HG03196 (cell line): ENCODE results near the gene COL20A1.
"Not testable (repeated sequence)": the region's sequence is repeated elsewhere in the genome, so short reads cannot be mapped to it uniquely, and the experiment has no call there.

Source experiments
- ATAC-seq: cut with Tn5 transposase; IDR thresholded peaks from one replicate; pipeline ENCODE4 v1.9.1; 2021; ENCODE audit not compliant: unreplicated experiment

Gene COL20A1

GRCh38 chr20:63290136-63290676 is 2.8 kb upstream of the COL20A1 start:
- no peak for ATAC-seq

- ATAC-seq, result no peak
Observed at GRCh38 chr20:63290677-63291472, 2.1 kb upstream of the COL20A1 start.

GRCh38 chr20:63291811-63292210 is 1.2 kb upstream of the COL20A1 start:
- no peak for ATAC-seq

- no peak for ATAC-seq
Observed at GRCh38 chr20:63292292-63292701, 689 bp upstream of the COL20A1 start.

GRCh38 chr20:63293456-63293855 is 470 bp downstream of the COL20A1 start:
- ATAC-seq, result no peak

DNA sequence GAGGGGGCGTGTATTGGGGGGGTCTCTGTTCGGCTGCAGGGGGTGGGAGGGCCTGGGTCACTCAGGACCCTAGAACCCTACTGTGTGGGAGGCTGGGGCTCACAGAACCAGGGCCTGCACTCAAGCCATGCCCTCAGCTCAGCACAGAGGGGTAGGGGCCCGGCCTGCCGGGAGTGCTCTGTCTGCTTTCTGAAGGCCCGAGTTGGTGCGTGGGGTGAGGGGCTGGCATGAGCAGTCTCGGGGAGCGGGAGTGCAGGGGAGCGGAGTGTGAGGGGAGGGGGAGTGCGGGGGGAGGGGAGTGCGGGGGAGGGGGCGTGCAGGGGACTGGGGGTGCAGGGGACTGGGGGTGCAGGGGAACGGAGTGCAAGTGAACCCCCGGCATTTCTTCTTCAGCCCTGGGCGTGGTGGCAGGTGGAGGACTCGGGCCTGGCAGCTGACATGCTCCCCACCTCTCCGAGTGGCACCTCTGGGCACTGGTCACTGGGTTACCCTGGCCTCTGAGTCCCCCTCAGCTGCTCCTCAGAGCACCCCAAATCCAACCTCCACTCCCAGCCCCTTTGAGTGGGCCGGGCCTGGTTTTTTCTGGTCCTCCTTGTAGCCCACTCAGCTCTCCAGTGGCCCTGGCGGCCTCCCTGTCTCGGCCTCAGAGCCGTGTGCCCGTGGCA is 1.0 kb downstream of the COL20A1 start:
- no peak for ATAC-seq

DNA sequence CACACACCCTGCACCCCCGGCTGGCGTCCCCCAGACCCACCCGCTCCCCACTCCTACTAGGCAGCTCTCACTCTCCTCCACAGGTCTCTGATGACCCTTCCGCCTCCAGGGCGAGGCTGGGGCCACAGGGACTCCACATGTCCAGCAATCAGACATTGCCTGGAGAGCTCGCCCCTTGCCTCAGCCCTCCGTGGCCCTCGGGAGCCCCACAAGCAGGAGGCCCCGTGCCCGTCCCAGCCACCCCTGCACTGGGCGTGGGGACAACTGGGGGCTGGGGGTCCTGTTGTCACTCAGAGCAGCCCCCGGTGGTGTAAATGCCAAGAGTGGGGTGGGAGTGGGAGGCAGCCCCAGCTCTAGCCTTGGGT is 1.5 kb downstream of the COL20A1 start:
- no peak for ATAC-seq

- no peak for ATAC-seq
Observed at GRCh38 chr20:63295018-63295417, 2.0 kb downstream of the COL20A1 start.

- ATAC-seq, result no peak
Observed at GRCh38 chr20:63295422-63295821, 2.4 kb downstream of the COL20A1 start.

DNA sequence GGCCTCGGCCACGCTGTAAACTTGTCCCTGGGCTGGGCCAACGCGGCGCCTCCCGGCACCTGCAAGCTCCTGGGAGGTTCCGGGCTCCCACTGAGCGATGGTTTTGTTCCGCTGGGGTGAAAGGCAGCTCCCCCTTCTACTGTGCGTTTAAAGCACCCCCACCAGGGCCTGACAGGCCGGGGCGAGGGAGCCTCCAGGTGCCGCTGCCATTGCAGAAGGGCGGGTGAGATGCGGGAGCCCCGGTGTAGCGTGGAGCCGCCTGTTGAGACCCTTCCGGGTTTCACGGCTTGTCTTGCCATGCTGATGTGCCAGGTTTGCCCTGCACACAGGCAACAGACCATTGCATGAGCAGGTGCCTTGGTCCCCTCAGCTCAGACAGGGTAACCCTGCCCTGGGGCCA is 2.9 kb downstream of the COL20A1 start:
- ATAC-seq, result no peak

DNA sequence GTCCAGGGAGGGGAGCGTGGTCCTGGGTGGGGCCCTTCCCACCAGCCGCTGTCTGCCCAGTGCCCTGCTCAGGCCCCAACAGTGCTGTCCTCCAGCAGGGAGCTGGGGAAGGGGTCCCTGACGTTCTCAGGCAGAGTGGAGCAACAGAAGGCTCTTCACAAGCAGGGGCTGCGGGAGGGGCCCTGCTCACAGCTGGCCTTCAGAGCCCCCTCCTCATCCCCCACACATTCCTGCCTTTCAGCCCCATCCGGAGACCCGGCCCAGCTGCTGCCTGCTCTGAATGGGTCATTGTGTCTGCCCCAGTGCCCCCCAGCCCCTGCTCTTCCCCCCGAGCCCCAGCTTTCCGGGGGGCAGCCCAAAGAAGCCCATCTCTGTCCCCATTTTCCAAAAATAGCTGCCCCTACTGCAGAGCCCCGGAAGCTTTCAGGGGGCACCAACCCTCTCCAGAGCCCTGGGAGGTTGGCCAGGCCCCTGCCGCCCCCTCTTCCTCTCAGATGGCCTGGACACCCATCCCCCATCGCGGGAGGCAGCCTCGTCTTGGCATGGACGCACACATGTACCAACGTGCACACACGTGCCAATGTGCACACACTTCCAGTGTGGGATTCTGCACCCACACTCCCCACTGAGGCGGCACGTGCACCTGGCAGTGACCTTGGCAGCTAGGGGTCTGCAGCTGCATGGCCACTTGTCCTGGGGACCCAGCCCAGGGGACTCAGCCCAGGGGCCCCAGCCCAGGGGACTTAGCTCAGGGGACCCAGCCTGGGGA is 3.7 kb downstream of the COL20A1 start:
- no peak for ATAC-seq

GRCh38 chr20:63297371-63297781 is 4.4 kb downstream of the COL20A1 start:
- ATAC-seq, result no peak

DNA sequence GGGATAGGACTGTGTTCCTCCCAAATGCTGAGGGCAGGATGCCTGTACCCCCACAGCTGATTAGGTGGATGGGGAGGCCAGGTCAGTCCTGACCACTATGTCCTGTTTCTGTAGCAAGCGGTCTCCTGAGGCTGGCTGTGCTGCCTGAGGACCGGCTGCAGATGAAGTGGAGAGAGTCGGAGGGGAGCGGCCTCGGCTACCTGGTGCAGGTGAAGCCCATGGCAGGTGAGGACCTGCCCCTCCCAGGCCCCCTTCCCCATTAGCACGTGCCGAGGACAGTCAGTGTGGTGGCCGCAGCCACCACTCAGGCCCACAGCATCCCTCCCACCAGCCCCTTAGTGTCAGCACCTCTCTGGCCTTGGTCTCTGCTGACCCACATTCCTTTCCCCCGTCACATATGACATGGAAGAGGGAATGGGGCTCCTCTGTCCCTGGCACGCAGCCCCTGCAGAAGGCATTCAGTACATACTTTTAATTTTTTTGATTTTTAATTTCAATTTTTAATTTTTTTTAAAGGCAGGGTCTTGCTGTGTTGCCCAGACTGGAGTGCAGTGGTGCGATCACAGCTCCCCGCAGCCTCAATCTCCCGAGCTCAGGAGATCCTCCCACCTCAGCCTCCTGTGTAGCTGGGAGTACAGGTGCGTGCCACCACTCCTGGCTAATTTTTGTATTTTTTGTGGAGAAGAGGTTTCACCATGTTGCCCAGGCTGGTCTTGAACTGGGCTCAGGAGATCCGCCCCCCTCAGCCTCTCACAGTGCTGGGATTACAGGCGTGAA is 5.0 kb downstream of the COL20A1 start:
- no peak for ATAC-seq

DNA sequence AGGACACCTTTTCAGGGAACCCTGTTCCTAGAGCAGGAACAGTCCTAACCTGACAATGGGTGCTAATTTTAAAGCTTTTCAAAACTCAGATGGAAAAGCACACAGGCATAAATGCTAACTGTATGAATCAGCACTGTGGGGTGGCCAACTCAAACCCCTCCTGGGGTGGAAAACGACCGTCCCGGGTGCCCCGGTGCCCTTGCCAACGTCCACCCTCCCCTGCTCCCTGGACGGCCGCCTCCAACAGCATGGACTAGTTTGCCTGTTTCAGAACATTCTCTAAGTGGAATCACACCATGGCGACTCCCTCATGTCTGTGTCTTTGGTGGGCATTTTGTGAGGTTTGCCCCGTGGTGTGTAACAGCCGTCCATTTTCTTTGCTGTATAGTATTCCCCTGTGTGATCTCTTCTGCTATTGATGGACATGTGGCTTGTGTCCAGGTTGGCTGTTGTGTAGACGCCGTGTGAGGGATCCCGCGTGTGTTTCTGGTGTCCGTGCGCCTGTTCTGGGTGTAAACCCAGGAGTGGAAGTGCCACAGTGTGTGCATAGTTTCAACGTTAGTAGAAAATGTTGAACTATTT is 5.8 kb downstream of the COL20A1 start:
- ATAC-seq, result no peak

GRCh38 chr20:63301671-63302070 is 8.7 kb downstream of the COL20A1 start:
- no peak for ATAC-seq

DNA sequence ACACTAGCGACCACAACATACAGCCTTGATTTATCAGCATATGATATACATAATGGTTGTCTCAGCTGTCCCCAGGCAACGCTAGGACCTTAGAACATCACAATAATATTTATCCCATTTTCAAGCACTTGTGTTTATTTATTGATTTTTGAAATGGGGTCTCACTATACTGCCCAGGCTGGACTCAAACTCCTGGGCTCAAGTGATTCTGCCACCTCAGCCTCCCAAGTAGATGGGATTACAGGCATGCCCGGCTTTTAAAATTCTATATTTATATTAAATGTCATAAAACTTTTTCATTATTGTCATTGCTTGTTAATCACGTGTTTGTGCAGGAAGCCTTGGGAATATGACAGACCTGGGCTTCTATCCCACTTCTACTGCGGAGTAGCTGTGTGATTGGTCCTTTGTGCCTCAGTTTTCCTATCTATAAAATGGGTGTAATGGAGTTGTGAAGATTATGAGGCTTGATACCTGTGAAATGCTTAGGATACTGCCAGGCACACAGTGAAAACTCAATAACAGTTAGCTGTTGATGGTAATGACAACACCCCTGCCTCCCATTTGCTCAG is 10.2 kb downstream of the COL20A1 start:
- ATAC-seq, result no peak

DNA sequence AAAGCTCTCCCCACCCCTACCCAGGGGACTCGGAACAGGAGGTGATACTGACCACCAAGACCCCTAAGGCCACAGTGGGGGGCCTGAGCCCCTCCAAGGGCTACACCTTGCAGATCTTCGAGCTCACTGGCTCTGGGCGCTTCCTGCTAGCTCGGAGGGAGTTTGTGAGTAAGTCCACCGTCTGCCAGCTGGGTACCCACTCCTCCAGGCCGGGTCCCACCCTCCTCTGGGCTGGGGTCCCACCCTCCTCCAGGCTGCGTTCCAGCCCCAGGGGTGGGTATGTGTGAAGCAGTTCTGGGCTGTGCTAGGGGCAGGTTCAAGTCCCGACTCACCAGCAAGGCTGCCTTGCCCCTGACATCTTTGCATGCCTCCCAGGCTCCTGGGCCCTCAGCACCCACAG is 12.4 kb downstream of the COL20A1 start:
- no peak for ATAC-seq

DNA sequence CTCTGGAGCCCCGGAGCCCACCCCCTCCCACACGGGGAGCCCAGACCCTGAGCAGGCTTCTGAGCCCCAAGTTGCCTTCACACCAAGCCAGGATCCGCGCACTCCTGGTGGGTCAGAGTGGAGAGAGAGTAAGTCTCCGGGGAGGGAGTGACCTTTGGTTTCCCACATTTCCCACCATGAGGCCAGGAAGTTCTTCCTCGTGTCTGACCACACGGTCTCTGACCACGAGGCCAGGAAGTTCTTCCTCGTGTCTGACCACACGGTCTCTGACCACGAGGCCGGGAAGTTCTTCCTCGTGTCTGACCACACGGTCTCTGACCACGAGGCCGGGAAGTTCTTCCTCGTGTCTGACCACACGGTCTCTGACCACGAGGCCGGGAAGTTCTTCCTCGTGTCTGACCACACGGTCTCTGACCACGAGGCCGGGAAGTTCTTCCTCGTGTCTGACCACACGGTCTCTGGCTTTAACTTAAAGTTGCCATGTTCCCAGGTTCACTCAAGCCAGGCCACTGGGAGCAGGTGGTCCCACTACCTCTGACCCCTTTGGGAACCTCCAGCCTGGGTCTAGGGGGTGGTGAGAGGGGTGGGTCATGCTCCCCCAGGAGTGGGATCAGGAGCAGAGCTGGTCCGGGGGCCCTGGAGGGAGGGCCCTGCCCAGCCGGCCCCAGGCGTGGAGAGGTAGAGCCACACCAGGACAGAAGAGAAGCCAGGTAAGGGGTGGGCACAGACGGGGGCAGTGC is 13.1 kb downstream of the COL20A1 start:
- ATAC-seq, result not testable (repeated sequence)
